ENCODE measurements around the gene STXBP2.

The STXBP2 gene

GRCh38 chr19:7681340-7682174 lies 44.6 kb downstream of the STXBP2 start:
- DNase-seq = peak; percentile 76

GRCh38 chr19:7682175-7682855 lies 45.4 kb downstream of the STXBP2 start:
- no peak for DNase-seq

- no peak for DNase-seq
These were observed 48.9 kb downstream of the STXBP2 start for GRCh38 chr19:7685546-7686445.

- DNase-seq = no peak
These were observed 50.3 kb downstream of the STXBP2 start for GRCh38 chr19:7687177-7687576.

- DNase-seq = no peak
These were observed 52.3 kb downstream of the STXBP2 start for GRCh38 chr19:7689165-7689564.

- no peak for DNase-seq
These were observed 53.9 kb downstream of the STXBP2 start for GRCh38 chr19:7690779-7691258.

GRCh38 chr19:7691497-7691896 lies 54.6 kb downstream of the STXBP2 start:
- no peak for DNase-seq

GRCh38 chr19:7692417-7693088 lies 55.6 kb downstream of the STXBP2 start:
- DNase-seq = no peak

- DNase-seq = no peak
These were observed 57.6 kb downstream of the STXBP2 start for GRCh38 chr19:7694499-7694898.
